H9 (cell line): ENCODE results near the gene MOB3B. TPM values are rescaled to one million over a fixed set of nuclear protein-coding genes. Genes with fewer than 3 reads are reported as not detected.

Experiments
- DNase-seq: peaks from one replicate; pipeline ENCODE4 v3.0.0-alpha.2; 2017
- H2AFZ ChIP-seq: one replicate; pipeline ENCODE4 v1.6.1; 2013; ENCODE audit warnings: mild to moderate bottlenecking, low read length, control low read depth, moderate library complexity
- H2AK5ac ChIP-seq: 2 replicates; pipeline ENCODE4 v1.6.1; 2013; ENCODE audit warnings: low read length, control low read depth, mixed read lengths; ENCODE audit not compliant: insufficient read length
- H2BK120ac ChIP-seq: one replicate; pipeline ENCODE4 v1.6.1; 2013; ENCODE audit warnings: low read depth, mild to moderate bottlenecking, low read length, control low read depth, inconsistent platforms; ENCODE audit not compliant: poor library complexity, severe bottlenecking
- H2BK12ac ChIP-seq: 2 replicates; pipeline ENCODE4 v1.6.1; 2013; ENCODE audit warnings: low read length, control low read depth, mixed read lengths, low read depth; ENCODE audit not compliant: insufficient read length
- H2BK15ac ChIP-seq: 2 replicates; pipeline ENCODE4 v1.6.1; 2013; ENCODE audit warnings: low read depth, low read length, control low read depth
- H2BK20ac ChIP-seq: one replicate; pipeline ENCODE4 v1.6.1; 2013; ENCODE audit warnings: low read depth, mild to moderate bottlenecking, low read length, control low read depth, inconsistent platforms; ENCODE audit not compliant: poor library complexity, severe bottlenecking
- H2BK5ac ChIP-seq: 2 replicates; pipeline ENCODE4 v1.6.1; 2013; ENCODE audit warnings: low read length, control low read depth, mixed read lengths; ENCODE audit not compliant: insufficient read length
- H3K14ac ChIP-seq: 2 replicates; pipeline ENCODE4 v1.6.1; 2013; ENCODE audit warnings: low read length, control low read depth; ENCODE audit not compliant: insufficient read depth
- H3K18ac ChIP-seq: 2 replicates; pipeline ENCODE4 v1.6.1; 2013; ENCODE audit warnings: low read depth, mild to moderate bottlenecking, mixed read lengths, low read length, control low read depth; ENCODE audit not compliant: insufficient read length
- H3K23ac ChIP-seq: 2 replicates; pipeline ENCODE4 v1.6.1; 2013; ENCODE audit warnings: low read length, control low read depth, mixed read lengths, low read depth; ENCODE audit not compliant: insufficient read length
- H3K23me2 ChIP-seq: 2 replicates; pipeline ENCODE4 v1.6.1; 2013; ENCODE audit warnings: low read depth, mild to moderate bottlenecking, mixed read lengths, low read length, control low read depth; ENCODE audit not compliant: insufficient read length, poor library complexity, severe bottlenecking
- H3K27ac ChIP-seq: 2 replicates; pipeline ENCODE4 v1.5.1; 2013; ENCODE audit warnings: low read length, control low read depth, mixed read lengths, low read depth; ENCODE audit not compliant: insufficient read length
- H3K27me3 ChIP-seq: 2 replicates; pipeline ENCODE4 v1.6.1; 2013; ENCODE audit warnings: low read length, control low read depth, inconsistent platforms; ENCODE audit not compliant: insufficient read depth
- H3K4ac ChIP-seq: 2 replicates; pipeline ENCODE4 v1.6.1; 2013; ENCODE audit warnings: low read depth, mild to moderate bottlenecking, control low read depth, inconsistent platforms, low read length, moderate library complexity
- H3K4me1 ChIP-seq: 2 replicates; pipeline ENCODE4 v1.6.1; 2013; ENCODE audit warnings: low read length, control low read depth, inconsistent platforms; ENCODE audit not compliant: insufficient read depth
- H3K4me2 ChIP-seq: 2 replicates; pipeline ENCODE4 v1.6.1; 2013; ENCODE audit warnings: low read length, control low read depth, mixed read lengths; ENCODE audit not compliant: insufficient read length, insufficient read depth
- H3K56ac ChIP-seq: 2 replicates; pipeline ENCODE4 v1.6.1; 2013; ENCODE audit warnings: low read depth, mild to moderate bottlenecking, mixed read lengths, low read length, control low read depth; ENCODE audit not compliant: insufficient read length
- H3K79me1 ChIP-seq: 2 replicates; pipeline ENCODE4 v1.6.1; 2013; ENCODE audit warnings: low read depth, mild to moderate bottlenecking, moderate library complexity, low read length, control low read depth, inconsistent platforms; ENCODE audit not compliant: insufficient read depth, poor library complexity, severe bottlenecking
- H3K79me2 ChIP-seq: 2 replicates; pipeline ENCODE4 v1.6.1; 2013; ENCODE audit warnings: low read length, control low read depth, inconsistent platforms; ENCODE audit not compliant: insufficient read depth
- H3K9ac ChIP-seq: 2 replicates; pipeline ENCODE4 v1.6.1; 2013; ENCODE audit warnings: low read length, control low read depth, mixed read lengths; ENCODE audit not compliant: insufficient read length; ENCODE audit errors: extremely low read depth
- H3K9me3 ChIP-seq: one replicate; pipeline ENCODE4 v1.6.1; 2013; ENCODE audit warnings: low read depth, low read length, inconsistent platforms; ENCODE audit not compliant: control insufficient read depth
- H3T11ph ChIP-seq: one replicate; pipeline ENCODE4 v1.6.1; 2013; ENCODE audit warnings: mild to moderate bottlenecking, low read length, control low read depth, inconsistent platforms
- H4K20me1 ChIP-seq: one replicate; pipeline ENCODE4 v1.6.1; 2013; ENCODE audit not compliant: control insufficient read depth, insufficient read length, insufficient read depth
- H4K5ac ChIP-seq: 2 replicates; pipeline ENCODE4 v1.6.1; 2013; ENCODE audit warnings: low read depth, mild to moderate bottlenecking, mixed read lengths, low read length, control low read depth; ENCODE audit not compliant: insufficient read length
- H4K8ac ChIP-seq: replicated peaks from 2 replicates; pipeline ENCODE4 v1.6.1; 2013; ENCODE audit warnings: low read length, control low read depth, mixed read lengths, low read depth; ENCODE audit not compliant: insufficient read length
- H4K91ac ChIP-seq: 2 replicates; pipeline ENCODE4 v1.6.1; 2013; ENCODE audit warnings: low read depth, mild to moderate bottlenecking, moderate library complexity, mixed read lengths, low read length, control low read depth; ENCODE audit not compliant: insufficient read length
- H3K27ac Mint-ChIP-seq, 3 experiments: 2 replicates in 2 of 3; 3 replicates in 1 of 3; pipeline ENCODE4 v1.8.0; 2020 to 2021; ENCODE audit warnings: mixed read lengths in 3 of 3, mild to moderate bottlenecking in 1 of 3, moderate library complexity in 1 of 3
- H3K27me3 Mint-ChIP-seq: 2 replicates; pipeline ENCODE4 v1.8.0; 2021; ENCODE audit warnings: low read depth, mild to moderate bottlenecking, moderate library complexity, mixed read lengths
- H3K36me3 Mint-ChIP-seq, 3 experiments: 2 replicates in 2 of 3; 3 replicates in 1 of 3; pipeline ENCODE4 v1.8.0; 2020 to 2021; ENCODE audit warnings: low read depth in 3 of 3, mixed read lengths in 3 of 3; ENCODE audit not compliant: insufficient read depth in 1 of 3
- H3K4me1 Mint-ChIP-seq, 2 experiments: 2 replicates each; pipeline ENCODE4 v1.8.0; 2020; ENCODE audit warnings: mixed read lengths in 2 of 2
- H3K4me3 Mint-ChIP-seq, 2 experiments: 2 replicates in 1 of 2; 3 replicates in 1 of 2; pipeline ENCODE4 v1.8.0; 2020 to 2021; ENCODE audit warnings: mild to moderate bottlenecking in 2 of 2, mixed read lengths in 2 of 2, moderate library complexity in 1 of 2
- H3K9me3 Mint-ChIP-seq, 2 experiments: 2 replicates in 1 of 2; 3 replicates in 1 of 2; pipeline ENCODE4 v1.8.0; 2020; ENCODE audit warnings: mild to moderate bottlenecking in 2 of 2, mixed read lengths in 2 of 2, moderate library complexity in 1 of 2
- CTCF ChIP-seq: fragments of 200-600 bp; sonication (generic); conservative IDR thresholded peaks from 3 replicates; pipeline ENCODE4 v1.8.0; 2021; ENCODE audit warnings: antibody characterized with exemption, mild to moderate bottlenecking
- WGBS: extraction: QIAGEN DNeasy Blood & Tissue Kit; methylation state at CpG from one replicate; pipeline ENCODE4 v1.1.7; 2013; ENCODE audit warnings: missing lambda C conversion rate, low lambda C conversion rate, mixed read lengths; ENCODE audit not compliant: insufficient read length; ENCODE audit errors: extremely low coverage; 5-methylcytosine and 5-hydroxymethylcytosine counted together
- total RNA-seq: library from RNA; stranded (reverse); gene quantifications from 2 replicates; pipeline ENCODE4 v1.2.1, GENCODE V29; 2021

MOB3B gene
- total RNA-seq, 1 experiment from 2014 or later: 9.8 TPM

DNA sequence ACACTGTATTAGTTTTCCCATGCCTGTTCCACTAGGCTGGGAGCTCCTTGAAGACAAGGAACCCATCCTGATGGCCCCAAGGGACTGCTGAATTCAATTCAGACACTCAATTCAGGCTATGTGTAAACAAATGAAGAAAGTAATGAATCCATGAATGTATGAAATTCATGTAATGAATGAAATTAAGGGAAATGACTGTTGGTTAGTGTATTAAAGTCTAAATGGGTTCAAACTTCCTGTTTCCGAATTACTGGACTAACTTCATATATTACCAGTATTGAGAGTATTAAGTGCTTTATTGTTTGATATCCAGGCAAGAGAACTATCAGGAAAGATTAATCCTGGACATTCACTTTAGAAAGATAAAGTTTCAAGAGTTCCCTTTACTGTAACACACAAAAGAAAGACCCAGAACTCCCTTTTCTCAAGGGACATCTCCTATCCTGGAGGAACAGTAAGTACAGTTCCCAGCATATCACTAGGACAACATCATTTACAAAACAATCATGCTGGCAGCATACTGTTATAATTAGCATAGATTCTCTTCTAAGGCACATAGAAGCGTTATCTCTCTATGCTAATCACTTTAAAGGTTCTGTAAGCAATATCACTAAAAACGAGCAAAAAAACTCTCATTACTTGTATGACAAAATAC lies 34.0 kb downstream of the MOB3B start:
- Histone ChIP-seq H3K14ac (no peak overlapping the region), H3K23ac (no peak overlapping the region), H3K4me1 (peaks cover 11% of the 10 kb centered on the region; the same call in 1 of the 2 replicates), H3K79me2 (no peaks in the 10 kb centered on the region; the same call in 1 of the 2 replicates), H3K27ac (no peak overlapping the region), H3K79me1 (peaks cover 4% of the 10 kb centered on the region), H3K23me2 (no peaks in the 10 kb centered on the region), H3K56ac (no peak overlapping the region), H2BK12ac (no peak overlapping the region), H2BK120ac (no peak overlapping the region), H2BK20ac (no peak overlapping the region), H2AK5ac (no peak overlapping the region), H2AFZ (no peak overlapping the region), H3K4me2 (peak overlapping the region; percentile 34), H3K4ac (no peak overlapping the region), H2BK15ac (no peak overlapping the region), H3K9ac (no peak overlapping the region), H2BK5ac (no peak overlapping the region), H4K20me1 (no peaks in the 10 kb centered on the region), H3K27me3 (no peaks in the 10 kb centered on the region), H3K18ac (no peak overlapping the region), H4K8ac (no peak overlapping the region), H3T11ph (no peak overlapping the region), H4K5ac (no peak overlapping the region), H3K9me3 (no peaks in the 10 kb centered on the region), H4K91ac (no peak overlapping the region)
- peaks cover 56 to 69% of the 10 kb centered on the region in 2 experiments for H3K4me1 Mint-ChIP-seq
- no peak for TF ChIP-seq CTCF
- WGBS: no CpG with 5 or more reads among the region's 3 CpGs
- H3K27ac Mint-ChIP-seq: peak overlapping the region in 2 of 3 experiments; percentile 46 to 70; a peak in 3 of 7 replicates
- peaks cover 0 to 4% of the 10 kb centered on the region in 2 experiments; a peak in 3 of 5 replicates for H3K9me3 Mint-ChIP-seq
- peaks cover 8 to 12% (median 8%) of the 10 kb centered on the region in 3 experiments; a peak in 5 of 7 replicates for H3K36me3 Mint-ChIP-seq
- H3K27me3 Mint-ChIP-seq: no peaks in the 10 kb centered on the region
- H3K4me3 Mint-ChIP-seq: no peak overlapping the region; a peak in 2 of 5 replicates
- DNase-seq: no peak
